Esophagus muscularis mucosa (tissue), 4 donors: ENCODE measurements around the gene GUCY2F. TPM values are rescaled to one million over a fixed set of nuclear protein-coding genes. Genes with fewer than 3 reads are reported as not detected.

Experiments used
- DNase-seq: peaks from one replicate; pipeline ENCODE4 v3.0.0-alpha.2; 2017; ENCODE audit errors: extremely low spot score
- H3K27ac ChIP-seq, 4 donors: fragments of 200-600 bp; sonication (generic); replicated peaks in 1 of 4; 1 replicate in 3 of 4; 2 replicates in 1 of 4; pipeline ENCODE4 v1.5.1; 2016 to 2019; ENCODE audit warnings: mild to moderate bottlenecking in 1 of 4
- H3K27me3 ChIP-seq, 4 donors: fragments of 200-600 bp; sonication (generic); one replicate each; pipeline versions ENCODE4 v1.5.1 to v1.6.0; 2016 to 2019
- H3K36me3 ChIP-seq, 4 donors: fragments of 200-600 bp; sonication (generic); one replicate each; pipeline ENCODE4 v1.5.1; 2016 to 2019
- H3K4me1 ChIP-seq, 4 donors: fragments of 200-600 bp; sonication (generic); one replicate each; pipeline ENCODE4 v1.5.1; 2016 to 2019
- H3K4me3 ChIP-seq, 4 donors: fragments of 200-600 bp; sonication (generic); 1 replicate in 2 of 4; 2 replicates in 2 of 4; pipeline ENCODE4 v1.5.1; 2016 to 2019; ENCODE audit warnings: mild to moderate bottlenecking in 4 of 4, moderate library complexity in 1 of 4
- H3K9me3 ChIP-seq, 4 donors: fragments of 200-600 bp; sonication (generic); 1 replicate in 3 of 4; 2 replicates in 1 of 4; pipeline ENCODE4 v1.5.1; 2016 to 2019
- EP300 ChIP-seq: sonication (generic); formaldehyde crosslinking; IDR thresholded peaks from one replicate; pipeline ENCODE4 v1.6.1; 2017; ENCODE audit warnings: antibody characterized with exemption
- POLR2A ChIP-seq: fragments of 450-650 bp; IDR thresholded peaks from one replicate; pipeline ENCODE4 v1.6.1; 2017; ENCODE audit warnings: antibody characterized with exemption, moderate library complexity, mild to moderate bottlenecking, low read depth
- POLR2AphosphoS5 ChIP-seq, 2 donors: sonication (generic); formaldehyde crosslinking; IDR thresholded peaks; one replicate each; pipeline ENCODE4 v1.6.1; 2017; ENCODE audit warnings: antibody characterized with exemption in 2 of 2
- WGBS: methylation state at CpG from one replicate; pipeline ENCODE4 v1.1.5; 2018; 5-methylcytosine and 5-hydroxymethylcytosine counted together
- intact Hi-C: fragments of 100-400 bp; cut with DNase I; formaldehyde crosslinking; loops from one replicate; pipeline ENCODE4 v1.15.1; 2023
- total RNA-seq, 4 donors: library from RNA; depleted of rRNA; stranded (reverse); fragments of >200 nt; gene quantifications; one replicate each; pipeline versions ENCODE4 v1.1.0 to v1.2.1, GENCODE V29; 2016
- TF ChIP-seq, protein P1 (sequence below), 3 experiments: fragments of 200-600 bp in 2 of 3; fragments of 450-650 bp in 1 of 3; sonication (generic) in 2 of 3; IDR thresholded peaks; one replicate each; pipeline ENCODE4 v1.5.1; 2017 to 2019; ENCODE audit warnings: antibody characterized with exemption in 3 of 3, mild to moderate bottlenecking in 2 of 3, moderate library complexity in 1 of 3

Gene GUCY2F
- total RNA-seq, 4 donors from 2014 or later = not detected

DNA sequence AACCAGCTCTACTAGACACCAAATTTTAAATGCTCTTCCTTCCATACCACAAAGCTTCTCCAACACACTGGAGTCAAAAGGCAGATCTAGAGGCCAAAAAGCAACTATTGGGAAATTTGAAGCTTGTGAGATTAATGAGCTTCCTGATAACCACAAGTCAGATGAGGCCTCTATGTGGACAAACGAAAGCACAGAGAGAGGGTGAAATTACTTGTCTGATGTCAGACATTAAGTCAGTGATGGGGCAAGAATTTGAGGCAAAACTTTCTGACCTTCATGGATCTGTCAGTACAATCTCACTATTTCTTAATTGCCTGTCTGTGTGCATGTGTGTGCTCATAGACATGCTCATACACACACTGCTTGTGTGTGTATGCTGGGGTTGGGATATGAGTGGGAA lies 103.6 kb downstream of the GUCY2F start:
- no peaks in the 10 kb centered on the region for H3K36me3 ChIP-seq
- WGBS = 20% methylated on average over 1 of the region's 1 CpG
- no peaks in the 10 kb centered on the region for H3K27me3 ChIP-seq
- intact Hi-C loops = no loop called here
- H3K4me1 ChIP-seq = no peaks in the 10 kb centered on the region
- H3K27ac ChIP-seq = no peak overlapping the region
- no peaks in the 10 kb centered on the region for H3K9me3 ChIP-seq
- DNase-seq = no peak
- no peak overlapping the region for H3K4me3 ChIP-seq
- no peak for TF ChIP-seq POLR2AphosphoS5 (IDR thresholded peaks at IDR 0.05)
- no peak for TF ChIP-seq POLR2A
- TF ChIP-seq EP300 = no peak
- TF ChIP-seq, protein P1, sequence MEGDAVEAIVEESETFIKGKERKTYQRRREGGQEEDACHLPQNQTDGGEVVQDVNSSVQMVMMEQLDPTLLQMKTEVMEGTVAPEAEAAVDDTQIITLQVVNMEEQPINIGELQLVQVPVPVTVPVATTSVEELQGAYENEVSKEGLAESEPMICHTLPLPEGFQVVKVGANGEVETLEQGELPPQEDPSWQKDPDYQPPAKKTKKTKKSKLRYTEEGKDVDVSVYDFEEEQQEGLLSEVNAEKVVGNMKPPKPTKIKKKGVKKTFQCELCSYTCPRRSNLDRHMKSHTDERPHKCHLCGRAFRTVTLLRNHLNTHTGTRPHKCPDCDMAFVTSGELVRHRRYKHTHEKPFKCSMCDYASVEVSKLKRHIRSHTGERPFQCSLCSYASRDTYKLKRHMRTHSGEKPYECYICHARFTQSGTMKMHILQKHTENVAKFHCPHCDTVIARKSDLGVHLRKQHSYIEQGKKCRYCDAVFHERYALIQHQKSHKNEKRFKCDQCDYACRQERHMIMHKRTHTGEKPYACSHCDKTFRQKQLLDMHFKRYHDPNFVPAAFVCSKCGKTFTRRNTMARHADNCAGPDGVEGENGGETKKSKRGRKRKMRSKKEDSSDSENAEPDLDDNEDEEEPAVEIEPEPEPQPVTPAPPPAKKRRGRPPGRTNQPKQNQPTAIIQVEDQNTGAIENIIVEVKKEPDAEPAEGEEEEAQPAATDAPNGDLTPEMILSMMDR (IDR thresholded peaks at IDR 0.05) = no peak

DNA sequence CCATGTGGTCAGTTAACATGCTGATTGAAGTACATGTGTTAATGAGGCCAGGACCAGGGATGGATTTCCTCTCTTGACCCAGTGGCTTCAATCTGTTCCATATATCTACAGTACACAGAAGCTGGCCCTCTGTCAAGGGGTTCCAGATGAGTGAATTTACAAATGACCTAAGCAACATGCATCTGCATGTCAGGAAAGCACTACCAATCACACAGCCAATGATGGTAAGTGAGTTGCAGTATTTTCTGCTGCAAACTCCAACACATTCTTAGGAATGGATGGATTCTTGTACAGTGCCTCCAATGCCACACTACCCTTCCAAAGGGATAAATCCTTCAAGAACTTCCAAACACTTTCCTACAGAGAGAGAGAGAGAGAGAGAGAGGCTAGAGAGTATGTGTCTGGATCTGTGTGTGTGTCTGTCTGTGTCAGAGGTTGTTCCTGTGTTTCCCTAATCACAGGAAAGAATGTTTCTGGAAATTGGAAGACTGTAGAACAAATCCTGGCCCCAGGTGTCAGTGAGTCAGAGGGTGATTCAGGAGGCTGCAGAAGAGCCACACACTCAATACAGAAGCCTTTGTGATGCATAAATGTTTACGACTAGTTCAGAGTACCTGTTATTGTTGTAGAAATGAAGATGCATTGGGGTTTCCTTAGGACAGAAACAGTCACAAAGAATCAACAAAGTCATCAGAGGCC lies 107.5 kb downstream of the GUCY2F start:
- H3K9me3 ChIP-seq = no peaks in the 10 kb centered on the region
- no peak for DNase-seq
- H3K36me3 ChIP-seq = no peaks in the 10 kb centered on the region
- no peaks in the 10 kb centered on the region for H3K27me3 ChIP-seq
- H3K27ac ChIP-seq = no peak overlapping the region
- H3K4me1 ChIP-seq = no peaks in the 10 kb centered on the region
- TF ChIP-seq, protein P1 (IDR thresholded peaks at IDR 0.05) = no peak
- TF ChIP-seq EP300 = no peak
- no peak for TF ChIP-seq POLR2AphosphoS5 (IDR thresholded peaks at IDR 0.05)
- no peak for TF ChIP-seq POLR2A
- intact Hi-C loops = no loop called here
- H3K4me3 ChIP-seq = no peak overlapping the region
- WGBS = 88% methylated on average over 1 of the region's 1 CpG

DNA sequence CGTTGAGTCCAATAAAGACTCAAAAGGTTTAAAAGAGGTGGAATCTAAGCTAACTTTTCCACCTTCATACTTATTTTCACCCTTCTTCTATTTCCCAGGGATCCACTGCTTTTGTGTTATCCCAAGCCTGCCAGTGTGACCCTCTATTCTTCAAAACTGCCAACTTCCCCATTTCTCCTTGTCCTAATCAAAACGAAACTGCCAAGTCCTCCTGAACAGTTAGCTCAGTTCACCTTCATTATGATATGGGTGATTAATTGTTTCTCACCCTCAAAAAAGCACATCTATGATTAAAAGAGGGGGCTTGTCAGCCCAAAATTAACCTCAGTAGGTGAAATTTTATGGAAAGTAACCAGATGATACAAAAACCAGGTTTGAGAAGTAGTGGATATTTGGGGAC lies 108.4 kb downstream of the GUCY2F start:
- H3K36me3 ChIP-seq = no peaks in the 10 kb centered on the region
- no peak for DNase-seq
- H3K27ac ChIP-seq = no peak overlapping the region
- TF ChIP-seq, protein P1 (IDR thresholded peaks at IDR 0.05) = no peak
- TF ChIP-seq POLR2AphosphoS5 (IDR thresholded peaks at IDR 0.05) (no peak), EP300 (no peak), POLR2A (no peak)
- H3K4me3 ChIP-seq = no peak overlapping the region
- H3K4me1 ChIP-seq = no peaks in the 10 kb centered on the region
- 67% methylated on average over 2 of the region's 2 CpGs for WGBS
- no peaks in the 10 kb centered on the region for H3K9me3 ChIP-seq
- H3K27me3 ChIP-seq = no peaks in the 10 kb centered on the region
- intact Hi-C loops = no loop called here

DNA sequence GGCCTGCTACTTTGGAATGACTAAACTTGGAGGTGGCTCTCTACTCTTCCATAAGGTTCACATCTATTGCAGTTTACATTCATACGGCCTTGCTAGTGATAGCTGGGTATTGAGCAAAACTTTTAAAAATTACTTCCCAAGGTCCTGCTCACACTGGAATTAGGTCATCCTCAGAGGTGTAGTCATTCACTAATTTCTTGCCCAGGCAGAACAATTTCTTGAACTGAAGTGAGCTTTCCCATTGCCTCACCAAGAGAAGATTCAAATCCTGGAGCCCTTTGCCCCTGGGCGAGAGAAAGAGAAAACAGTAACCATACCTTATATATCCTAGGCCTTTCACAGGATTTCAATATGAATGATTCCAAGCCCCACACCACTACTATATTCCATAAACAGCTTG lies 109.2 kb downstream of the GUCY2F start:
- TF ChIP-seq POLR2AphosphoS5 (IDR thresholded peaks at IDR 0.05) (no peak), EP300 (no peak), POLR2A (no peak)
- TF ChIP-seq, protein P1 (IDR thresholded peaks at IDR 0.05) = no peak
- Histone ChIP-seq H3K4me3 (no peak overlapping the region), H3K4me1 (no peaks in the 10 kb centered on the region), H3K36me3 (no peaks in the 10 kb centered on the region), H3K27ac (no peak overlapping the region), H3K27me3 (no peaks in the 10 kb centered on the region), H3K9me3 (no peaks in the 10 kb centered on the region)
- WGBS = 66% methylated on average over 2 of the region's 2 CpGs
- DNase-seq = no peak
- intact Hi-C loops = no loop called here

DNA sequence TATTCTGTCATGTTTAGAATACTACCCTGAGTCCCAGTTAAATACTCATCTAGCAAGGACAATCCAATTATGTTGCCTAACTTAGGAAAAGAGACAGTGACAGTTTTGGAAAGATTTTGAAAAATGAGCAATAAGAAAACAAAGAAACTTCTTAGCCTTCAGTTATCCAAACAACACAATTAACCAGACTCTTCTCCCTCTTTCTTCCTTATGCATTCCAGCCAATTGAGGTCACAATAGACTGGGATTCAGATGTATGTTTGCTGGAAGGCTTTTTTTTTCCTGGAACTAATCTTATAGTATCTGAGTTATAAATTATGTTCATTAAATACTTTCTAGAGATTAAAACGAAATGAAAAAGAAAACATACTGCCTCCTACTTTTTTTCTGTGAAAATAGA lies 109.6 kb downstream of the GUCY2F start:
- no peak overlapping the region for H3K27ac ChIP-seq
- no peaks in the 10 kb centered on the region for H3K36me3 ChIP-seq
- H3K27me3 ChIP-seq = no peaks in the 10 kb centered on the region
- no peaks in the 10 kb centered on the region for H3K9me3 ChIP-seq
- no peak overlapping the region for H3K4me3 ChIP-seq
- H3K4me1 ChIP-seq = no peaks in the 10 kb centered on the region
- WGBS = 13% methylated on average over 1 of the region's 1 CpG
- no peak for TF ChIP-seq POLR2A
- no peak for TF ChIP-seq POLR2AphosphoS5 (IDR thresholded peaks at IDR 0.05)
- no peak for TF ChIP-seq EP300
- TF ChIP-seq, protein P1 (IDR thresholded peaks at IDR 0.05) = no peak
- no peak for DNase-seq
- intact Hi-C loops = no loop called here
